ENCODE results near the gene ZNF593. TPM values are rescaled to one million over a fixed set of nuclear protein-coding genes. Genes with fewer than 3 reads are reported as not detected.

The ZNF593 gene
- total and polyA plus RNA-seq, 9 of the 15 experiments (the other 6 are each of a cell fraction or from before 2014, with no cell fraction given), result 9.8 to 334 (median 48.2) TPM

GRCh38 chr1:26127235-26128163 lies 42.2 kb upstream of the ZNF593 start (continued):
- TF ChIP-seq AFF4 (CRISPR knock-in tag; IDR thresholded peaks at IDR 0.05) (peak; percentile 88), LARP7 (IDR thresholded peaks at IDR 0.05) (no peak), ATF4 (CRISPR knock-in tag; IDR thresholded peaks at IDR 0.05) (peak; percentile 59; the same call in 1 of the 2 replicates), ETS2 (tag; IDR thresholded peaks at IDR 0.05; ENCODE audit: borderline replicate concordance, poor library complexity, severe bottlenecking) (no peak), GABPB2 (CRISPR knock-in tag; conservative IDR thresholded peaks at IDR 0.05) (peak; percentile 82; the same call in 1 of the 2 replicates), WHSC1 (IDR thresholded peaks at IDR 0.05; ENCODE audit: low read length) (peak; percentile 47), ZC3H4 (CRISPR knock-in tag; IDR thresholded peaks at IDR 0.05; ENCODE audit: borderline replicate concordance) (0 out of 2 replicates have a peak, but pooled peaks have one; percentile 35), TFE3 (CRISPR knock-in tag; IDR thresholded peaks at IDR 0.05) (peak; percentile 89), ZNF24 (IDR thresholded peaks at IDR 0.05) (peak; percentile 54; the same call in 1 of the 2 replicates), AFF1 (IDR thresholded peaks at IDR 0.05; ENCODE audit: low read depth in 1 of 2, partially characterized antibody in 2 of 2) (peak; percentile 46 to 70), BCL6 (CRISPR knock-in tag; IDR thresholded peaks at IDR 0.05) (peak; percentile 40; the same call in 1 of the 2 replicates), CEBPG (CRISPR knock-in tag; IDR thresholded peaks at IDR 0.05) (no peak), CEBPG (tag; conservative IDR thresholded peaks at IDR 0.05 in 1 of 2, IDR thresholded peaks at IDR 0.05 in 1 of 2) (0 out of 4 replicates have a peak, but pooled peaks of 1 of the 2 experiments have one; percentile 7), CBX8 (IDR thresholded peaks at IDR 0.05; ENCODE audit: borderline replicate concordance, extremely low read depth, low read depth, low read length, poor library complexity, severe bottlenecking) (no peak), ZNF668 (CRISPR knock-in tag; IDR thresholded peaks at IDR 0.05) (0 out of 2 replicates have a peak, but pooled peaks have one; percentile 69)
